Trophoblast cell (in vitro differentiated cells and primary cell): Measurements from ENCODE around the gene NTPCR.
"Not testable (repeated sequence)": the region's sequence is repeated elsewhere in the genome, so short reads cannot be mapped to it uniquely, and the experiment has no call there.

Experiments
- DNase-seq, 2 donors: peaks; one replicate each; pipeline ENCODE4 v3.0.0-alpha.2; 2016
- H2AFZ ChIP-seq: 2 replicates; pipeline ENCODE4 v1.6.1; 2013; ENCODE audit warnings: low read length, moderate library complexity, mild to moderate bottlenecking; ENCODE audit not compliant: insufficient read depth, poor library complexity
- H2AK5ac ChIP-seq: 2 replicates; pipeline ENCODE4 v1.6.1; 2013; ENCODE audit warnings: mild to moderate bottlenecking, low read length
- H2BK120ac ChIP-seq: 2 replicates; pipeline ENCODE4 v1.6.1; 2013; ENCODE audit warnings: low read length, mild to moderate bottlenecking, moderate library complexity; ENCODE audit not compliant: insufficient read depth, poor library complexity
- H2BK12ac ChIP-seq: 2 replicates; pipeline ENCODE4 v1.6.1; 2013; ENCODE audit warnings: mild to moderate bottlenecking, low read length, moderate library complexity
- H2BK5ac ChIP-seq: 2 replicates; pipeline ENCODE4 v1.6.1; 2013; ENCODE audit warnings: low read length, low read depth, moderate library complexity, mild to moderate bottlenecking; ENCODE audit not compliant: poor library complexity
- H3K14ac ChIP-seq: 2 replicates; pipeline ENCODE4 v1.6.1; 2013; ENCODE audit warnings: mild to moderate bottlenecking, low read length
- H3K18ac ChIP-seq: 2 replicates; pipeline ENCODE4 v1.6.1; 2013; ENCODE audit warnings: mild to moderate bottlenecking, low read length
- H3K23ac ChIP-seq: 2 replicates; pipeline ENCODE4 v1.6.1; 2013; ENCODE audit warnings: low read length
- H3K27ac ChIP-seq: 2 replicates; pipeline ENCODE4 v1.5.1; 2013; ENCODE audit warnings: low read depth, mild to moderate bottlenecking, inconsistent platforms, low read length, moderate library complexity
- H3K27me3 ChIP-seq: 2 replicates; pipeline ENCODE4 v1.6.1; 2013; ENCODE audit warnings: inconsistent platforms, mild to moderate bottlenecking, low read length, moderate library complexity; ENCODE audit not compliant: insufficient read depth
- H3K36me3 ChIP-seq, 2 experiments: 1 replicate in 1 of 2; 2 replicates in 1 of 2; pipeline ENCODE4 v1.6.1; 2013; ENCODE audit warnings: low read length in 2 of 2, mild to moderate bottlenecking in 2 of 2, moderate library complexity in 1 of 2; ENCODE audit not compliant: insufficient read depth in 2 of 2, control insufficient read depth in 1 of 2
- H3K4ac ChIP-seq: 2 replicates; pipeline ENCODE4 v1.6.1; 2013; ENCODE audit warnings: low read depth, mild to moderate bottlenecking, low read length, moderate library complexity
- H3K4me1 ChIP-seq, 2 experiments: 1 replicate in 1 of 2; 2 replicates in 1 of 2; pipeline ENCODE4 v1.6.1; 2013; ENCODE audit warnings: low read length in 2 of 2, mild to moderate bottlenecking in 2 of 2, moderate library complexity in 1 of 2; ENCODE audit not compliant: insufficient read depth in 2 of 2, control insufficient read depth in 1 of 2
- H3K4me2 ChIP-seq: 2 replicates; pipeline ENCODE4 v1.6.1; 2013; ENCODE audit warnings: inconsistent platforms, mild to moderate bottlenecking, low read length, moderate library complexity
- H3K4me3 ChIP-seq: 2 replicates; pipeline ENCODE4 v1.5.1; 2013; ENCODE audit warnings: mild to moderate bottlenecking, low read depth, low read length, inconsistent platforms
- H3K79me1 ChIP-seq: one replicate; pipeline ENCODE4 v1.6.1; 2013; ENCODE audit warnings: low read length
- H3K79me2 ChIP-seq: 2 replicates; pipeline ENCODE4 v1.6.1; 2013; ENCODE audit warnings: low read length, mild to moderate bottlenecking; ENCODE audit not compliant: control insufficient read depth, insufficient read depth, poor library complexity
- H3K9ac ChIP-seq: 2 replicates; pipeline ENCODE4 v1.6.1; 2013; ENCODE audit warnings: mild to moderate bottlenecking, low read length
- H3K9me3 ChIP-seq: 2 replicates; pipeline ENCODE4 v1.6.1; 2013; ENCODE audit warnings: low read depth, mild to moderate bottlenecking, control low read depth, inconsistent platforms, low read length; ENCODE audit not compliant: insufficient read depth
- H4K12ac ChIP-seq: 2 replicates; pipeline ENCODE4 v1.6.1; 2013; ENCODE audit warnings: low read depth, mild to moderate bottlenecking, low read length, moderate library complexity
- H4K8ac ChIP-seq: 2 replicates; pipeline ENCODE4 v1.6.1; 2013; ENCODE audit warnings: low read depth, mild to moderate bottlenecking, low read length, moderate library complexity
- H4K91ac ChIP-seq: one replicate; pipeline ENCODE4 v1.6.1; 2013; ENCODE audit warnings: low read depth, mild to moderate bottlenecking, low read length, moderate library complexity
- WGBS: extraction: QIAGEN DNeasy Blood & Tissue Kit; methylation state at CpG from one replicate; pipeline ENCODE4 v1.1.7; 2013; ENCODE audit warnings: missing lambda C conversion rate; ENCODE audit not compliant: insufficient read length, insufficient coverage; ENCODE audit errors: extremely low coverage; 5-methylcytosine and 5-hydroxymethylcytosine counted together

NTPCR gene

DNA sequence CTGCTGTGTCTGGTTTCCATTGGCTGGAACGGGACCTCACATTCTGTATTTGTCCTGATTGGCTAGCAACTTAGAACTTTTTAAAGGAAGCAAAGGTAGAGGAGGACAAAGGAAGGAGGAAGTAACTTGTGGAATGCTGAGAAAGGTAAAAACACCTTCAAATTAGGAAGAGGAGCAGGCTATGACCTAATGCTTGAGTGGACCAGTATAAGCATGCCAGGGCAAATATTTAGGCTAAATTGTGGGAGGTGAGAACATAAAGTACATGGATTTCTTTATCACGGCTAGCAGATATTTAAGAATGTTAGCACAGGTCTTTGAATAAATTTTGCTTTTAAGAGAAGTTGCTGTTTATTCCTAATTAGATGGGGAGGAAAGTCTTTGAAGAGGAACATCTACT, 36.1 kb upstream of the NTPCR start:
- not testable (repeated sequence) for H3K4me3 ChIP-seq, H3K9me3 ChIP-seq, DNase-seq, H3K14ac ChIP-seq, H3K4me2 ChIP-seq, H4K91ac ChIP-seq, H2AK5ac ChIP-seq, H3K36me3 ChIP-seq, H3K4ac ChIP-seq, H3K18ac ChIP-seq, H3K27ac ChIP-seq, H3K79me1 ChIP-seq, H2AFZ ChIP-seq, H3K27me3 ChIP-seq, H2BK120ac ChIP-seq, H3K79me2 ChIP-seq, H4K12ac ChIP-seq, H2BK12ac ChIP-seq, H3K9ac ChIP-seq, H3K23ac ChIP-seq, H2BK5ac ChIP-seq, H4K8ac ChIP-seq, H3K4me1 ChIP-seq
- WGBS, result no CpG with 5 or more reads among the region's 2 CpGs

DNA sequence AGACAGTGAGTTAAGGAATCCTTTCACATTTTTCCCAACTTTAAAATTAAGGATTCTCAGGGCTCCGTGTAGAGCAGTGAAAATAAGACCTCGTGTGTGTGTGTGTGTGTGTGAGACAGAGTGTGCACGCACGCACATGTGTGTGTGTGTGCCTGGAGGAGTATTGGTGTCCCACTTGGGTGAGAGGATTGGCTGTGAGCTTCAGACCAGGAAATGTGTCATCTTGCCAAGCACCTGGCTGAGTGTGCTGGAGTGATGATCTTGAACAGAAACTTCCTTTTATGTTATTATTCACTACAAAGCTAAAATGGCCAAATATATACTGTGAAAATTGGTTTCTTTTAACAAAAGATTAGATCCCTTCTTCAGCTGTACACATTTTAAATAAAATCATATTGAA, 35.2 kb upstream of the NTPCR start:
- Histone ChIP-seq H3K4me3 (no peak overlapping the region), H2BK120ac (no peak overlapping the region), H3K79me1 (no peaks in the 10 kb centered on the region), H4K12ac (no peak overlapping the region), H3K4me1 (no peaks in the 10 kb centered on the region), H4K8ac (no peak overlapping the region), H3K79me2 (no peaks in the 10 kb centered on the region), H3K27ac (no peak overlapping the region), H3K27me3 (no peaks in the 10 kb centered on the region), H2BK12ac (no peak overlapping the region), H3K14ac (no peak overlapping the region), H2AFZ (no peak overlapping the region), H2BK5ac (no peak overlapping the region), H3K9ac (no peak overlapping the region), H3K36me3 (no peaks in the 10 kb centered on the region), H3K18ac (no peak overlapping the region), H2AK5ac (no peak overlapping the region), H3K9me3 (no peaks in the 10 kb centered on the region), H3K4me2 (no peak overlapping the region), H3K23ac (no peak overlapping the region), H3K4ac (no peak overlapping the region), H4K91ac (no peak overlapping the region)
- DNase-seq, result no peak
- WGBS, result no CpG with 5 or more reads among the region's 4 CpGs

DNA sequence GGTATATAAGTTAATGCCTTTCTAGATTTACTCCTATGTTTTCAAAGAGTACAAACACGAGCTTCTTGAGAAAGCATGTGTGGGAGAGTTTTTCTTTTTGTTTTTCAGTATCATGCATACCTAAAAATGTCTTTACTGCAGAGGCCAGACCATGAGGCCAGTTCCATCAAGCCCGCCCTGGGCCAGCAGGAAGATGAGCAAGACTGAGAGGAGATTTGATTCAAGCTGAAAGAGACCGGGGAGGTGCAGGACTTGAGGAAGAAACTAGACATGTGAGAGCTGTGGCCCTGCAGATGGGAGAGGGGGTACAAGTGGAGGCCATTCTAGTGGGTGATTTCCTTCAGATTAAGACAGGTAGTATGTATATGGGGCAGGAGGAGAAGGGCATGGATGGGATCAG, 33.4 kb upstream of the NTPCR start:
- Histone ChIP-seq H3K79me1 (no peaks in the 10 kb centered on the region), H3K27me3 (no peaks in the 10 kb centered on the region), H3K9ac (no peak overlapping the region), H4K91ac (no peak overlapping the region), H3K4me2 (no peak overlapping the region), H3K79me2 (no peaks in the 10 kb centered on the region), H3K36me3 (no peaks in the 10 kb centered on the region), H2BK120ac (no peak overlapping the region), H3K9me3 (no peaks in the 10 kb centered on the region), H3K23ac (no peak overlapping the region), H2AK5ac (no peak overlapping the region), H3K14ac (no peak overlapping the region), H3K27ac (no peak overlapping the region), H3K18ac (no peak overlapping the region), H3K4me1 (no peaks in the 10 kb centered on the region), H2AFZ (no peak overlapping the region), H3K4ac (no peak overlapping the region), H2BK12ac (no peak overlapping the region), H4K12ac (no peak overlapping the region), H4K8ac (no peak overlapping the region), H2BK5ac (no peak overlapping the region), H3K4me3 (no peak overlapping the region)
- WGBS, result no CpG with 5 or more reads among the region's 3 CpGs
- DNase-seq, result no peak

DNA sequence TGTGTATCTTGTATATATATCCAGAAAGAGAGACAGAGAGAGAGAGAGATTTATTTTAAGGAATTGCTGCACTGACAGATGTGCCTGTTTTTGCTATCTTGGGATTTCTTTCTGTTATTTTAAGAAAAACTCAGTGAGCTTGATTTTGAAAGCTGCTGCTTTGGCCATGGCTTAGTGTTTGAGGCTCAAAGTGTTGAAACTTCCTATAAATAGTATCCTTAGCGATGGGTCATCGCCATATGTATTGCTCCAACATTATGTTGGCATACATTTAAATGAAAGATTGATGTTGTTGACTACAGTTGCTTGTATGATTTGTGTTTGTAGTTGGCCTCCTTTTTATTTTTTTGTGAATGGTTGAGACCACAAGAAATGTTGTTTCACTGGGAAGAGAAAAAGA, 29.0 kb upstream of the NTPCR start:
- no peak overlapping the region for H3K4ac ChIP-seq

More for the DNA sequence above, 29.0 kb upstream of the NTPCR start:
- H3K27me3 ChIP-seq, result no peaks in the 10 kb centered on the region
- no CpG with 5 or more reads among the region's 2 CpGs for WGBS
- no peaks in the 10 kb centered on the region for H3K4me1 ChIP-seq
- no peaks in the 10 kb centered on the region for H3K79me2 ChIP-seq
- no peak overlapping the region for H3K23ac ChIP-seq
- no peak overlapping the region for H4K12ac ChIP-seq
- no peak overlapping the region for H3K4me2 ChIP-seq
- H3K27ac ChIP-seq, result no peak overlapping the region
- H2BK120ac ChIP-seq, result no peak overlapping the region
- no peak overlapping the region for H3K18ac ChIP-seq
- H3K9ac ChIP-seq, result no peak overlapping the region
- H4K8ac ChIP-seq, result no peak overlapping the region
- no peak overlapping the region for H2BK5ac ChIP-seq
- H3K4me3 ChIP-seq, result no peak overlapping the region
- no peaks in the 10 kb centered on the region for H3K79me1 ChIP-seq
- H4K91ac ChIP-seq, result no peak overlapping the region
- no peaks in the 10 kb centered on the region for H3K9me3 ChIP-seq
- H2AK5ac ChIP-seq, result no peak overlapping the region
- H2AFZ ChIP-seq, result no peak overlapping the region
- H2BK12ac ChIP-seq, result no peak overlapping the region
- no peaks in the 10 kb centered on the region for H3K36me3 ChIP-seq
- DNase-seq, result no peak
- no peak overlapping the region for H3K14ac ChIP-seq
